Naive thymus-derived CD8-positive, alpha-beta T cell (primary cell): ENCODE measurements around the gene AGFG2. TPM values are rescaled to one million over a fixed set of nuclear protein-coding genes. Genes with fewer than 3 reads are reported as not detected.

Source experiments
- ATAC-seq, 2 donors: fragments of 150-1000 bp; cut with Tn5 transposase in 1 of 2; sonication (Bioruptor Pico), chemical (Tn5 transposase) in 1 of 2; 1 replicate in 1 of 2; 2 replicates in 1 of 2; pipeline ENCODE4 v1.10.0; 2021; ENCODE audit warnings: mild to moderate bottlenecking in 2 of 2, moderate library complexity in 2 of 2
- POLR2A ChIA-PET: fragments of 350-600 bp; sonication (Branson Sonifier 250); formaldehyde crosslinking; loops from one replicate; lab custom pipeline; 2021; ENCODE audit warnings: antibody characterized with exemption; lab: Charles Lee
- DNase-seq, 10 donors: peaks; one replicate each; pipeline versions ENCODE4 v3.0.0 to v3.0.0-alpha.2; 2020 to 2022
- H3K27ac Mint-ChIP-seq, 10 donors: one replicate each; pipeline ENCODE4 v1.8.0; 2020 to 2022; ENCODE audit warnings: mild to moderate bottlenecking in 10 of 10, mixed read lengths in 10 of 10, moderate library complexity in 4 of 10, inconsistent platforms in 1 of 10
- H3K27me3 Mint-ChIP-seq, 5 donors: one replicate each; pipeline ENCODE4 v1.8.0; 2021 to 2022; ENCODE audit warnings: mixed read lengths in 5 of 5
- H3K36me3 Mint-ChIP-seq, 3 donors: one replicate each; pipeline ENCODE4 v1.8.0; 2020 to 2022; ENCODE audit warnings: mixed read lengths in 3 of 3, mild to moderate bottlenecking in 2 of 3, inconsistent platforms in 1 of 3
- H3K4me1 Mint-ChIP-seq, 4 donors: one replicate each; pipeline ENCODE4 v1.8.0; 2021 to 2022; ENCODE audit warnings: mixed read lengths in 4 of 4
- H3K4me3 Mint-ChIP-seq, 10 donors: one replicate each; pipeline ENCODE4 v1.8.0; 2020 to 2022; ENCODE audit warnings: mild to moderate bottlenecking in 10 of 10, mixed read lengths in 10 of 10, moderate library complexity in 6 of 10, inconsistent platforms in 1 of 10
- H3K9me3 Mint-ChIP-seq, 9 donors: one replicate each; pipeline ENCODE4 v1.8.0; 2020 to 2022; ENCODE audit warnings: mixed read lengths in 9 of 9, mild to moderate bottlenecking in 3 of 9, inconsistent platforms in 1 of 9, moderate library complexity in 1 of 9
- polyA plus RNA-seq, 3 donors: library from polyadenylated mRNA; unstranded; fragments of 300-500 nt; fragmentation: Illumina TruSeq; gene quantifications; one replicate each; pipeline ENCODE4 v1.2.3, GENCODE V29; 2021
- total RNA-seq, 8 experiments: library from RNA in 2 of 8; stranded (reverse) in 2 of 8; gene quantifications; one replicate each; pipeline ENCODE4 v1.2.3 and lab custom pipeline; 2021 to 2026

The AGFG2 gene
- total and polyA plus RNA-seq, 5 experiments from 2014 or later: 5.8 to 22.0 (median 13.6) TPM

DNA sequence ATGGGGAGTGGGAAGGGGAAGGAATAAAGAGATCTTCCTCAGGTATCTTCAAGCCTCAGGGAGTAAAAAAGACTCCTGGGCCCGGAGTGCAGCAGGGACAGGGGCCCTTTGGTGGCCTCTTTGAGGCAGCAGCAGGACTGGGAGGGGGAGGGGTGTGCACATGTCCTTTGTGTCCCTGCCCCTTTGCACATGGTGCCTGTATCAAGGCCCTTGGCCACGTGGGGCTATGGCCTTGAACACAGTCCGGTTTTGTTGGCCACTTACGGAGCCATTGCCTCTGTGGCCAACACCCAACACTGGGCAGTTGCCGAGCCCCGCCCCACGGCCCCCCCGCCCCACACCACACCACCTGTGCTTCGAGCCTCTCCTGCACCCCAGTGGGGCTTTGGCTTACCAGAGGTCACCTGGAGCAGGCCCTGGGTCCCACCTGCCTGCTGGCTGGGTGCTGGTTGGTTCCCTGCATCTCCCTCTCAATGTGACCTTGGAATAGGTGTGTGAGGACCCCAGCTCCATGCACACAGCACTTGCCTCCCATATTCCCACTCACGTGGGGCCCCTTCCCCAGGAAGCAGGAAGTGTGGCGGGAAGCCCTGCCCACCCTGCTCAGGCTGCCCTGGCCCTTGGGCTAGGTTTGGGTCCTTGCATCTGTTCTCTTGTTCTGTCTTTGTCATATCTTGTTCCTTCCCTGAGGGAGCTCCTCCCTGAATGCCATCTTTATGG, 29.3 kb downstream of the AGFG2 start:
- Mint-ChIP-seq H3K36me3 (peaks cover 0 to 18% (median 0%) of the 10 kb centered on the region in 3 donors), H3K4me1 (peaks cover 25 to 62% (median 58%) of the 10 kb centered on the region in 4 donors), H3K27ac (peak overlapping the region in 8 of 10 donors; percentile 52 to 92 (median 82)), H3K4me3 (peak overlapping the region in 7 of 10 donors; percentile 15 to 79 (median 76)), H3K9me3 (no peaks in the 10 kb centered on the region), H3K27me3 (no peaks in the 10 kb centered on the region)
- POLR2A ChIA-PET: interaction anchor here (0.6 to 11.9 kb wide), 7 partner anchors 11 to 139 kb away, joined by 3 to 333 read pairs (median 4); partner anchors contain the start of genes AGFG2, FBXO24, GIGYF1 and LRCH4
- ATAC-seq: no peak
- DNase-seq: no peak

DNA sequence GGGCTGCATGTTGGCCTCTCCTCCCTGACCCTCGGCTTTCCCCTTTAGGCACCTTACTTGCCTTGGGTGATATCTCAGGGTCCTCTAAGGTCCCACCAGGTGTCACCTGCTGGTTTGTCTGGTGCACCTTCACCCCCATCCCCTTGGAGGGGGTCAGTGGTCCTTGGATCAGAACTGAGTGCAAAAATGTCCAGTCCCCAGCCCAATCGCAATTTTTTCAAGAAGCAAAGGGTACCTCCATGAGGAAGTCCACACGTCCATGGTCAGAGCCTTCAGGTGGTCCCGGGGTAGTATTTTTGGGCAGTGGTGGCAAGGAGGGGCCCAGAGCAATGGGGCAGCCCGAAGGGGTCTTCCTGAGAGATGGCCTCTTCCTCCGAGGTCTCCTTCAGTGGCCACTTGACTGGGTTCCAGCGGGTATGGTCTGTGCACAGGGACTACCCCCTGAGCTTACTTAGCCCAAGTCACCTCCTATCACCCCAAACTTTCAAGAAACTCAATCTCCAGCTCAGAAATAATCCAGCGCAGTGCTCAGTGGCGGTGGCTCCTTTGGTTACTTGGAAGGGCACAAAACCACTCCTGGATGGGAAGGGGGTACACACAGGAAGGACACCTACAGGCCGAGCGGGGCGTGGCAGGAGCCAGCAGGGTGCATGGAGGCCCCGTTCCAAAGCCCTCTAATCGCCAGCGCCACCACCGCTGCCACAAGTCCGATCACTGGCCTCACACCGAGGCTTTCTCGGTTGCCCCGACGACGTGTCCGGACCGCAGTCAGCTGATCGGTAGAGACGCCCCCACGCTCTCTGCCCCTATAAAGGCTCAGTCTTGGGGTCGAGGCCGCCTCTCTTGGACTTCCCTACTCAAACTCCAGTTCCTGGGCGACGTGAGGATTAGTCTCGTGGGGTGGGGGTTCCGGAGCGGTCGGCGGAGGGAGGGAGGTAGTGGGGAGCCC, 30.2 kb downstream of the AGFG2 start:
- Mint-ChIP-seq H3K4me1 (peaks cover 22 to 57% (median 52%) of the 10 kb centered on the region in 4 donors), H3K36me3 (peaks cover 0 to 16% (median 0%) of the 10 kb centered on the region in 3 donors), H3K4me3 (peak overlapping the region; percentile 43 to 79 (median 75)), H3K27me3 (no peaks in the 10 kb centered on the region), H3K9me3 (no peaks in the 10 kb centered on the region), H3K27ac (peak overlapping the region in 9 of 10 donors; percentile 74 to 92 (median 89))
- ATAC-seq (peak; percentile 31 to 34), DNase-seq (peak in 7 of 10 donors; percentile 21 to 72 (median 47))
- POLR2A ChIA-PET: interaction anchor here (0.6 to 11.9 kb wide), 8 partner anchors 16 to 140 kb away, joined by 3 to 333 read pairs (median 6); partner anchors contain the start of genes AGFG2, FBXO24, GIGYF1 and LRCH4

DNA sequence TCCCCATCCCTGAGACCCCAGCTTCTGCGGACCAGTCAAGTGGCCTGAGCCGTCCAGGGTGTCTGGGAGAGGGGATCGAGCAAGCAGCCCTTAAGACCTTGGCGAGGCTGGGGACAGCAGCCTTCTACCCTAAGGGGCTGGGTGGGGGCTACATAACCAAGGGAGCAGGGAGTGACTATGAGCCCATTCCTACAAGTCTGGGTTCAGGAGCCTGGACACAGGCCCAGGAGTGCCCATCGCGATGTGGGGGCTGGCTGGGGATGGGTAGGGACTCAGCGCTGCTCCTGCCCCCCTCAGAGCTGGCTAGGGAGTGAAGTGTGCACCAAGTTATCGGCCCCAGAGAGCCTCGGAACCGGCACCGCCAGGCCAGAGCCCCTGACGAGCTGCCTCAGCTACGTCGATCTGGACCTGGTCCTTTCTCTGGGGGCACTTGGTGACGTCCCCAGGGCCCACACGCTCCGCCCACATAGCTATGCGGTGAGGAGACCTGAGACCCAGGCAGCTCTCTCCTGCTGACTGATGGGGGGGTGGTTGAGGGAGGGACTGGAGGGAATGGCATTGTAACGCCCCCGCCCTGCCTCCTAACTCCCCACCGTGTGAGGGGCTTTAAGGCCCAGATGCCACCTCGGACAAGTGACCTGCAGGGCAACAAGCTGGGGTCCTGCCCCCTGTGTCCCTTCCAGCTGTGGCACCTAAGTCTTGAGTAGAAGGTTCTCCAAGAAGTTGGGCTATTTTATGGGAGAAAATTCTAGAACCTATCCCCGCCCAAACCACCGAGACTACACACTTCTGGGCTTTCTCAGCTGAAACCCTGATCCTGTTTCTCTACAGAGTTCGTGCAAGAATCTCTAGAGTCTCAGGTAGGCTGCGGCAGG, 32.2 kb downstream of the AGFG2 start:
- peak in 1 of 10 donors; percentile 31 for DNase-seq
- ATAC-seq: no peak
- Mint-ChIP-seq H3K9me3 (no peaks in the 10 kb centered on the region), H3K4me3 (peak overlapping the region in 8 of 10 donors; percentile 27 to 79 (median 51)), H3K27me3 (no peaks in the 10 kb centered on the region), H3K27ac (peak overlapping the region; percentile 37 to 89 (median 76)), H3K4me1 (peaks cover 19 to 58% (median 52%) of the 10 kb centered on the region in 4 donors), H3K36me3 (peaks cover 0 to 30% (median 0%) of the 10 kb centered on the region in 3 donors)
- POLR2A ChIA-PET: interaction anchor here (0.6 to 11.9 kb wide), 9 partner anchors 14 to 274 kb away, joined by 3 to 333 read pairs (median 4); partner anchors contain the start of genes FBXO24, LRCH4 and MOSPD3

DNA sequence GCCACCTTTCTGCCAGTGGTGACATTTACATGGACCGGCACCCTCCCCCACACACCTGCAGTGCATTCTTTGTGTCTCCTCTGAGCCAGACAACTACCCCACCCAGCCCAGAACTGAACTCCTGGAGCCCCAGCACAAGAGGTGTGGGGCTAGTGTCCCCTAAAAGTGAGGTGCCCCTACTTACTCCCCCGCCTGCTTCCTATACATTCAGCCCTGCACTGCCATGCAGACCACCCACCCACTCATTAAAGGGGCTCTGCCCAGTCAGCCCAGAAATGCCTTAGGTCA, 32.8 kb downstream of the AGFG2 start:
- peak overlapping the region in 7 of 10 donors; percentile 27 to 52 (median 45) for H3K4me3 Mint-ChIP-seq
- no peaks in the 10 kb centered on the region for H3K27me3 Mint-ChIP-seq
- no peak for ATAC-seq
- H3K4me1 Mint-ChIP-seq: peaks cover 16 to 59% (median 53%) of the 10 kb centered on the region in 4 donors
- peak overlapping the region; percentile 26 to 91 (median 79) for H3K27ac Mint-ChIP-seq
- peaks cover 0 to 36% (median 3%) of the 10 kb centered on the region in 3 donors for H3K36me3 Mint-ChIP-seq
- POLR2A ChIA-PET: interaction anchor here (0.6 to 11.9 kb wide), 6 partner anchors 14 to 136 kb away, joined by 3 to 333 read pairs (median 4); partner anchors contain the start of genes FBXO24, LRCH4 and MOSPD3
- DNase-seq: no peak
- H3K9me3 Mint-ChIP-seq: no peaks in the 10 kb centered on the region

DNA sequence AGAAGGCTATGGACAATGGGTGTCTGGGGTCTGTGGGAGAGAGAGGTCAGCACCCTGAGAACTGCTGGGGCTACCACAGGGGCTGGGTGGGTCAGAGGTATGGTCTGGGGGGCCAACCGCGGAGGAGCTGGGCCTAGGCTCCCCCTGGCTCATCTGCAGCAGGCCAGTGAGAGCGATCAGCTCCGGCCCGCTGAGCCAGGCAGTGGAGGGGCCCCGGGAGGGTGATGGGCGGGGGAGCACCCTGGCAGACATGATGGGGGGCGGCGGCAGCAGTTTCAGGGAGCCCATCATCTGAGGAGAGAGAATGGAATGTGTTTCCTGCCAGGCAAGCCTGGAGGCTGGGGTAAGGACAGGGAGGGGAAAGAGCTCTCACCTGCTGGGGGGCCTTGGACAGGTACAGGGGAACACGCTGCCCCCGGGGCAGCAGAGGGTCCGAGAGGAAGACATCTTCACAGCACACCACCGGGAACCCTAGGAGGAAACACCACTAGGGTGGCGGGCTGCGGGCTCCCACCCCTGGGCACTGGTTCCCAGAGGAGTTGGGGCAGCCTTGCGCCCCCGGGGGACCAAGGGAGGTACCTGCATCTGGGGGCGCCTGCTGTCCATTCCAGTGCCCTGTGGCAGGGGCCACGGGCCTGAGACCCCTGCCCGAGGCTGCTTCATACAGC, 33.4 kb downstream of the AGFG2 start:
- Mint-ChIP-seq H3K27me3 (no peaks in the 10 kb centered on the region), H3K4me3 (peak overlapping the region in 4 of 10 donors; percentile 39 to 51 (median 46)), H3K9me3 (no peaks in the 10 kb centered on the region), H3K36me3 (peaks cover 0 to 38% (median 3%) of the 10 kb centered on the region in 3 donors), H3K4me1 (peaks cover 15 to 56% (median 48%) of the 10 kb centered on the region in 4 donors), H3K27ac (peak overlapping the region in 9 of 10 donors; percentile 26 to 91 (median 82))
- no peak for ATAC-seq
- DNase-seq: no peak
- POLR2A ChIA-PET: interaction anchor here (0.8 to 11.9 kb wide), 4 partner anchors 13 to 138 kb away, joined by 4 to 333 read pairs (median 4); partner anchors contain the start of genes FBXO24, LRCH4, MOSPD3 and POP7

DNA sequence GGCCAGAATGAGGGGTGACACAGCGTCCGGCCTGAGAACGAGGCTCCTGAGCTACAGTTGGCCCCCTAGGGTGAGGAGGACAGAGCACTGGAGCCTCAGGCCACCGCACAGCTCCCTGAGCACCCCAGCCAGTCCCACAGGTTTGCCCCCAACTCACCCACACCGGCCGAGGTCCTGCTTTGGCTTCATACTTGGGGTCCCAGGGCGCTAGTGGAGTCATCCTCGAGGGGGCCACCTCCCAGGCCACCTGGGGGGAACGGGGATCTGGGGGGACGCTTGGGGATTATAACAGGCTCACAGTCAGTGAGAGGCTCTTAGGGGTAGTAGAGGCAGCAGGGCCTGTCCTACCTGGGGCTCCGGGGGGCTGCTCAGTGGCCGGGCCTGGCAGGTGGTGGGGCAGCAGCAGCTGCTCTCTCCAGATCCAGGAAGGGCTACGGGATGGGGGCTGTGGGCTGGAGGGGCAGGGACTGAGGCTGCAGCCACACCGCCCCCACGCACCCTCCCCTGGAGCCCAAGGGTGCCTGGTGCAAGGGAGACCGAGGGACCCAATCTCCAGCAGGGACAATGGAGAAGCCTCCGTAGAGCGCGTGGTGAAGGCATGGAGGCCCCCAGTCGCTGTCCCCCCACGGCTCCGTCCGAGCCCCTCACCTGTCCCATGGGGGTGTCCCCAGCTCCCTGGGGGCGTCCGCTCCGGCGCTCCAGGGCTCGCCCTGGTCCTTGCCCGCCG, 34.1 kb downstream of the AGFG2 start:
- Mint-ChIP-seq H3K27me3 (no peaks in the 10 kb centered on the region), H3K4me1 (peaks cover 13 to 49% (median 41%) of the 10 kb centered on the region in 4 donors), H3K36me3 (peaks cover 0 to 41% (median 3%) of the 10 kb centered on the region in 3 donors), H3K9me3 (no peaks in the 10 kb centered on the region), H3K4me3 (no peak overlapping the region), H3K27ac (no peak overlapping the region)
- no peak for DNase-seq
- POLR2A ChIA-PET: interaction anchor here (0.9 to 11.9 kb wide), 3 partner anchors 12 to 133 kb away, joined by 4 to 333 read pairs (median 4); partner anchors contain the start of genes FBXO24, LRCH4, MOSPD3 and POP7
- no peak for ATAC-seq

DNA sequence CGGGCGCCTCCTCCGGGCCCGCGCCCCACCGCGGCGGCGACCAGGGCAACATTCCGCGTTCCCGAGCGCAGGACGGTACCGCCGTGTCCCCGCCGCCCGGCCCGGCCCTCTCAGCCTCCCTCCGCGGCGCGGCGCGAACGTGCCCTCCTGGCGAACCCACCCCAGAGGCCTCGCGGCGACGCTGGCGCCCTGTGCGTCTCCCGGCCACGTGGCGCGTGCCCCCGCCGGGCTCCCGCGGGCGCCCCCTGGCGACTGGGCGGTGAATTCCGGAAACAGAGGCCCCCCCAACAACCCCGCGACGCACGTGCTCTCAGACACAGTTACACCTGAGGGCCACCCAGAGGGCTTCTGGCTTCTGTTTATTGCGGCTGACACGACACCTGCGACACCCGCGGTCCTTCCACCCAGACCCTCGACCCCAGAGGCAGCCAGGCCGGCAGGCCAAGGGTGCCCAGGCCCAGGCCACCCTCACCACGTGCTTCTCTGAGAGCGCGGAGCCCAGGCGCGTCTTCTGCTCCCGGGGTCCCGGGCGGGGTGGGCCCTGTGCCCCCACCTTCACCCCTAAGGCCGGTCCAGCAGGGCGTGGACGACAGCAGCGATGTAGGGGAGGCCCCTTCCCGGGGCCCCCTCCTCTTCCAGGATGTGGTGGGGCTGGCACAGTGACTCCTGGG, 34.8 kb downstream of the AGFG2 start, which contains the start of gene SAP25:
Gene SAP25, minus strand, starts transcription at position 210 of the 671 bp plus-strand sequence. Its CDS starts 158 bp downstream, at position 52.
- H3K4me3 Mint-ChIP-seq: peak within 1 kb of the TSS in 1 of 10 donors; percentile 14
- H3K36me3 Mint-ChIP-seq: peaks cover 0 to 45% (median 4%) of the 10 kb centered on the region in 3 donors
- POLR2A ChIA-PET: interaction anchor here (0.6 to 11.9 kb wide), 4 partner anchors 12 to 131 kb away, joined by 3 to 333 read pairs (median 4); partner anchors contain the start of genes FBXO24, LRCH4 and MOSPD3
- no peaks in the 10 kb centered on the region for H3K27me3 Mint-ChIP-seq
- DNase-seq (no peak), ATAC-seq (no peak)
- H3K4me1 Mint-ChIP-seq: peaks cover 9 to 42% (median 35%) of the 10 kb centered on the region in 4 donors
- H3K27ac Mint-ChIP-seq: peak within 1 kb of the TSS in 2 of 10 donors; percentile 52 to 57
- no peaks in the 10 kb centered on the region for H3K9me3 Mint-ChIP-seq

DNA sequence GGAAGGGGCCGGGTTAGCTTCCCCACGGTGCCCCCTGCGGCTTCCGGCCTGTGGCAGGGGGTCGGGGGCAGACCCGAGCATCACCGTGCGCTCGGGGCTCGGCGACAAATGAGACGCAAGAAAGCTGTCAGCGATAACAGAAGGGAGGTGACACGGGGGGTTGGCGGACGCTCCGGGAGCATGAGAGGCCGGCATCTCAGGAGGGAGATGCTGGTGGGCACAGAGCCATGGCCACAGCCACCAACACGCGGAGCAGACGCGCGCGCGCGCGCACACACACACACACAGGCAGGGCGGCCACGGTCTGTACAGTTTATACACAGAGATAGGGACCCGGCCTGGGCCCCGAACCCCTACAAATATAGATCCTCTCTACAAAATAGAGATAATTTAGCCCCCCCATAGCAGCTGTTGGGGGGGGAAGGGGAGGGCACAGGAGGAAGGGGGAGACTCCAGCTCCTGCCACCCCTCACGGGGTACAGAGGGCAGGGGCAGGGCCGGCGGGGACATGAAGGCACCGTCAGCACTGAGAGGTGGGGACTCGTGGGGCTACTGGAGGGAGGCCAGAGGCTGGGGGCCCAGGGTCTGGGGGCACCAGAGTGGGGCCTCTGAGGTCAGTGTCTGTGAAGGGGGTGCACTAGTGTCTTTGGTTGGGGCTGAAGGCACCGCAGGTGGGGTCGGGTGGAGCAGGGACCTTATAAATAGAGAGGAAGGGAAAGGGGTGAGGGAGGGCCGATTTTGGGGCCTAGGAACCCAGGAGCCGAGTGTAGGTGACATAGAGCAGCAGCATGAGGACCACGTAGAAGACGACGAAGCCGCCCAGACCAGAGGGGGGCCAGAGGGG, 35.6 kb downstream of the AGFG2 start:
- Mint-ChIP-seq H3K4me1 (peaks cover 5 to 39% (median 28%) of the 10 kb centered on the region in 4 donors), H3K27me3 (no peaks in the 10 kb centered on the region), H3K9me3 (no peaks in the 10 kb centered on the region), H3K36me3 (peaks cover 0 to 48% (median 6%) of the 10 kb centered on the region in 3 donors), H3K4me3 (peak overlapping the region in 1 of 10 donors; percentile 14), H3K27ac (peak overlapping the region in 3 of 10 donors; percentile 11 to 57 (median 52))
- DNase-seq: no peak
- no peak for ATAC-seq
- POLR2A ChIA-PET: interaction anchor here (0.6 to 11.9 kb wide), 3 partner anchors 11 to 131 kb away, joined by 3 to 333 read pairs (median 3); partner anchors contain the start of genes FBXO24 and LRCH4

DNA sequence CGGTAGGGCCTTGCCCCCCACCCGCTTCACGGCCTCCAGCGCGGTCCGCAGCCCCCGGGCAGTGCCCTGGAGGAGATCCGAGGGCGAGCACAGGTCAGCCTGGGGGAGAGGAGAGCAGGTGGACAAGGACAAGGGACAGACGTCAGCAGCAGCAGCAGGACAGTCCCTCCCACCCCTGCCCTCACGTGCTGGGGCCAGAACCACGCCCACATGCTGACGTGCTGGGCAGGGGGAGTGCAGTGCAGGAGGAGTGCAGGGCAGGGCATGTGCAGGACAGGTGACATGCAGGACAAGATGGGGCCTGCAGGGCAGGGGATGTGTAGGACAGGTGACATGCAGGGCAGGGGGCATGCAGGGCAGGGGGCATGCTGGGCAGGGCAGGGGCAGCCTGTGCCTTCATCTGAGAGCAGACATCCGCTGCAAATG, 36.2 kb downstream of the AGFG2 start:
- peak overlapping the region in 2 of 10 donors; percentile 11 to 67 for H3K27ac Mint-ChIP-seq
- ATAC-seq (no peak), DNase-seq (no peak)
- peaks cover 5 to 36% (median 27%) of the 10 kb centered on the region in 4 donors for H3K4me1 Mint-ChIP-seq
- no peak overlapping the region for H3K4me3 Mint-ChIP-seq
- POLR2A ChIA-PET: interaction anchor here (1.2 to 11.9 kb wide), 3 partner anchors 10 to 64 kb away, joined by 3 to 333 read pairs (median 30); partner anchors contain the start of genes FBXO24 and LRCH4
- no peaks in the 10 kb centered on the region for H3K9me3 Mint-ChIP-seq
- H3K36me3 Mint-ChIP-seq: peaks cover 0 to 48% (median 8%) of the 10 kb centered on the region in 3 donors
- H3K27me3 Mint-ChIP-seq: no peaks in the 10 kb centered on the region
